Measurements from ENCODE around the gene SLC35G6.
A peak's percentile ranks its signal among the peaks of the same experiment; 100 is the strongest.
"Not testable (repeated sequence)": the region's sequence is repeated elsewhere in the genome, so short reads cannot be mapped to it uniquely, and the experiment has no call there.

Gene SLC35G6

GRCh38 chr17:7478276-7479212 is 2.7 kb upstream of the SLC35G6 start:
- DNase-seq (ENCODE audit: low read depth in 2 of 3, low spot score in 1 of 3): peak in 1 of 3 donors; percentile 43

- no peak for DNase-seq (ENCODE audit: low read depth in 2 of 3, low spot score in 1 of 3)
These were observed 1.8 kb upstream of the SLC35G6 start, which contains the start of gene ZBTB4 for GRCh38 chr17:7479213-7480088. Gene ZBTB4, minus strand, starts transcription at chr17:7479631. Its CDS starts 12,830 bp downstream, at chr17:7466801.

GRCh38 chr17:7480089-7480384 is 1.2 kb upstream of the SLC35G6 start:
- no peak for DNase-seq (ENCODE audit: low read depth in 2 of 3, low spot score in 1 of 3)

- DNase-seq (ENCODE audit: low read depth in 2 of 3, low spot score in 1 of 3): not testable (repeated sequence)
These were observed 846 bp downstream of the SLC35G6 start for GRCh38 chr17:7481842-7482741.

GRCh38 chr17:7482742-7483088 is 1.5 kb downstream of the SLC35G6 start:
- not testable (repeated sequence) for DNase-seq (ENCODE audit: low read depth in 2 of 3, low spot score in 1 of 3)

- peak; percentile 86 to 92 (median 91) for DNase-seq (ENCODE audit: low read depth in 2 of 3, low spot score in 1 of 3)
These were observed 2.2 kb downstream of the SLC35G6 start for GRCh38 chr17:7483255-7484066.

- DNase-seq (ENCODE audit: low read depth in 2 of 3, low spot score in 1 of 3): peak; percentile 95 to 98 (median 95)
These were observed 3.0 kb downstream of the SLC35G6 start, which contains the start of gene POLR2A for GRCh38 chr17:7484067-7484918. Gene POLR2A, plus strand, starts transcription at chr17:7484366.

GRCh38 chr17:7484919-7485377 is 3.7 kb downstream of the SLC35G6 start:
- no peak for DNase-seq (ENCODE audit: low read depth in 2 of 3, low spot score in 1 of 3)

GRCh38 chr17:7486181-7486580 is 4.9 kb downstream of the SLC35G6 start:
- no peak for DNase-seq (ENCODE audit: low read depth in 2 of 3, low spot score in 1 of 3)

GRCh38 chr17:7490144-7490543 is 8.9 kb downstream of the SLC35G6 start:
- no peak for DNase-seq (ENCODE audit: low read depth in 2 of 3, low spot score in 1 of 3)

GRCh38 chr17:7491583-7491982 is 10.3 kb downstream of the SLC35G6 start:
- no peak for DNase-seq (ENCODE audit: low read depth in 2 of 3, low spot score in 1 of 3)

GRCh38 chr17:7493941-7494340 is 12.7 kb downstream of the SLC35G6 start:
- no peak for DNase-seq (ENCODE audit: low read depth in 2 of 3, low spot score in 1 of 3)

- DNase-seq (ENCODE audit: low read depth in 2 of 3, low spot score in 1 of 3): no peak
These were observed 14.7 kb downstream of the SLC35G6 start for GRCh38 chr17:7495906-7496434.

- no peak for DNase-seq (ENCODE audit: low read depth in 2 of 3, low spot score in 1 of 3)
These were observed 15.4 kb downstream of the SLC35G6 start for GRCh38 chr17:7496470-7497183.

GRCh38 chr17:7497228-7497627 is 16.0 kb downstream of the SLC35G6 start:
- DNase-seq (ENCODE audit: low read depth in 2 of 3, low spot score in 1 of 3): no peak

- no peak for DNase-seq (ENCODE audit: low read depth in 2 of 3, low spot score in 1 of 3)
These were observed 16.4 kb downstream of the SLC35G6 start for GRCh38 chr17:7497636-7498035.

- DNase-seq (ENCODE audit: low read depth in 2 of 3, low spot score in 1 of 3): no peak
These were observed 17.9 kb downstream of the SLC35G6 start for GRCh38 chr17:7499161-7499560.

GRCh38 chr17:7501729-7502128 is 20.5 kb downstream of the SLC35G6 start:
- no peak for DNase-seq (ENCODE audit: low read depth in 2 of 3, low spot score in 1 of 3)
